Activated naive CD4-positive, alpha-beta T cell treated with anti-CD3 and anti-CD28 coated beads, Interleukin-2, amount 10 ng/mL, durations not matched to agents 5 hours and 36 hours (primary cell): ENCODE measurements around the gene MGRN1. TPM values are rescaled to one million over a fixed set of nuclear protein-coding genes. Genes with fewer than 3 reads are reported as not detected.

Experiments used
- microRNA-seq: library from miRNA; unstranded; fragments of <30 nt; microRNA quantifications from one replicate; pipeline ENCODE4 v1.2.0, GENCODE V29; 2022; ENCODE audit warnings: borderline microRNAs expressed, borderline replicate concordance
- total RNA-seq, 2 experiments: library from RNA; stranded (reverse); gene quantifications; one replicate each; pipeline ENCODE4 v1.2.3, GENCODE V29; 2021

The MGRN1 gene
- 10 to 100 TPM; 72.8 to 73.6 TPM for total RNA-seq

GRCh38 chr16:4624015-4624826 lies at the start of gene MGRN1:
Gene MGRN1 (plus strand): TSS chr16:4624826. CDS start chr16:4624961, 135 bp downstream.

GRCh38 chr16:4614571-4615383 lies 9.8 kb upstream of the MGRN1 start, which contains the start of gene UBALD1:
Gene UBALD1 (minus strand): TSS chr16:4614888. CDS start chr16:4614797, 91 bp downstream.

GRCh38 chr16:4693296-4693955 lies 68.8 kb downstream of the MGRN1 start, which contains the start of gene NUDT16L1:
Gene NUDT16L1 (plus strand): TSS chr16:4693562. CDS start chr16:4693727, 165 bp downstream.

GRCh38 chr16:4734063-4734729 lies 109.6 kb downstream of the MGRN1 start, which contains the start of the genes ANKS3 and DNAAF8:
Gene ANKS3 (minus strand): TSS chr16:4734271. CDS start chr16:4730149, 4,122 bp downstream.
Gene DNAAF8 (plus strand): TSS chr16:4734537. CDS start chr16:4736515, 1,978 bp downstream.

Small RNA genes within 50 kb of the gene (microRNA-seq; reads per million reads assigned to microRNA genes)
- not detected for gene MIR6769A

Other genes with a start within 250 kb of the MGRN1 start
- gene CORO7, start 208.2 kb upstream of the MGRN1 start, total RNA-seq, result 100 to 1,000 TPM; 195 to 201 TPM
- gene DNAJA3, start 199.0 kb upstream of the MGRN1 start, total RNA-seq, result 10 to 100 TPM; 43.5 to 45.3 TPM
- gene NMRAL1, start 150.2 kb upstream of the MGRN1 start, total RNA-seq, result 10 to 100 TPM; 43.8 to 46.6 TPM
- gene HMOX2, start 148.4 kb upstream of the MGRN1 start, total RNA-seq, result 10 to 100 TPM; 77.6 to 85.4 TPM
- gene CDIP1, start 86.1 kb upstream of the MGRN1 start, total RNA-seq, result 10 to 100 TPM; 33.2 to 33.6 TPM
- gene C16orf96, start 68.5 kb upstream of the MGRN1 start, total RNA-seq, result under 1 TPM; 0.25 to 0.39 TPM
- 10 to 100 TPM; 19.1 to 24.8 TPM for gene UBALD1, start 9.9 kb upstream of the MGRN1 start, total RNA-seq
- 10 to 100 TPM; 31.7 to 32.8 TPM for gene NUDT16L1, start 68.7 kb downstream of the MGRN1 start, total RNA-seq
- gene ANKS3, start 109.4 kb downstream of the MGRN1 start, total RNA-seq, result 10 to 100 TPM; 15.0 to 15.6 TPM
- under 1 TPM; 0.28 to 0.31 TPM for gene DNAAF8, start 109.7 kb downstream of the MGRN1 start, total RNA-seq
- 10 to 100 TPM; 23.0 to 24.7 TPM for gene ZNF500, start 142.3 kb downstream of the MGRN1 start, total RNA-seq
- gene SEPTIN12, start 163.5 kb downstream of the MGRN1 start, total RNA-seq, result not detected
- not detected for gene SMIM22, start 170.5 kb downstream of the MGRN1 start, total RNA-seq
- 10 to 100 TPM in 1 of 2 experiments, 1 to 10 TPM in 1; 7.0 to 10.7 TPM for gene ROGDI, start 177.8 kb downstream of the MGRN1 start, total RNA-seq
- gene GLYR1, start 222.5 kb downstream of the MGRN1 start, total RNA-seq, result 10 to 100 TPM; 84.1 to 92.5 TPM
- 10 to 100 TPM; 36.1 to 37.5 TPM for gene UBN1, start 222.7 kb downstream of the MGRN1 start, total RNA-seq